ENCODE measurements around the gene MYT1.
"Not testable (repeated sequence)": the region's sequence is repeated elsewhere in the genome, so short reads cannot be mapped to it uniquely, and the experiment has no call there.

GRCh38 chr20:64287264-64287590, 123.0 kb downstream of the MYT1 start:
- not testable (repeated sequence) for TF ChIP-seq POLR2A (IDR thresholded peaks at IDR 0.05; ENCODE audit: insufficient read depth in 1 of 2, low read depth in 2 of 2, low read length in 2 of 2); POLR2G (IDR thresholded peaks at IDR 0.05; ENCODE audit: low read depth, low read length); MTA1 (CRISPR knock-in tag; IDR thresholded peaks at IDR 0.05; ENCODE audit: borderline replicate concordance); CBX5 (CRISPR knock-in tag; IDR thresholded peaks at IDR 0.05; ENCODE audit: borderline replicate concordance); KDM5B (CRISPR knock-in tag; IDR thresholded peaks at IDR 0.05; ENCODE audit: borderline replicate concordance); POLR2AphosphoS5 (IDR thresholded peaks at IDR 0.05; ENCODE audit: low read depth, low read length); ZBTB20 (CRISPR knock-in tag; IDR thresholded peaks at IDR 0.05; ENCODE audit: borderline replicate concordance, low read depth); EHMT2 (IDR thresholded peaks at IDR 0.05; ENCODE audit: borderline replicate concordance, low read depth, low read length); RXRB (CRISPR knock-in tag; IDR thresholded peaks at IDR 0.05; ENCODE audit: borderline replicate concordance); FLYWCH1 (CRISPR knock-in tag; IDR thresholded peaks at IDR 0.05); ZSCAN20 (CRISPR knock-in tag; IDR thresholded peaks at IDR 0.05; ENCODE audit: borderline replicate concordance); MYC (CRISPR knock-in tag; IDR thresholded peaks at IDR 0.05; ENCODE audit: borderline replicate concordance)
- TF ChIP-seq, protein P1, sequence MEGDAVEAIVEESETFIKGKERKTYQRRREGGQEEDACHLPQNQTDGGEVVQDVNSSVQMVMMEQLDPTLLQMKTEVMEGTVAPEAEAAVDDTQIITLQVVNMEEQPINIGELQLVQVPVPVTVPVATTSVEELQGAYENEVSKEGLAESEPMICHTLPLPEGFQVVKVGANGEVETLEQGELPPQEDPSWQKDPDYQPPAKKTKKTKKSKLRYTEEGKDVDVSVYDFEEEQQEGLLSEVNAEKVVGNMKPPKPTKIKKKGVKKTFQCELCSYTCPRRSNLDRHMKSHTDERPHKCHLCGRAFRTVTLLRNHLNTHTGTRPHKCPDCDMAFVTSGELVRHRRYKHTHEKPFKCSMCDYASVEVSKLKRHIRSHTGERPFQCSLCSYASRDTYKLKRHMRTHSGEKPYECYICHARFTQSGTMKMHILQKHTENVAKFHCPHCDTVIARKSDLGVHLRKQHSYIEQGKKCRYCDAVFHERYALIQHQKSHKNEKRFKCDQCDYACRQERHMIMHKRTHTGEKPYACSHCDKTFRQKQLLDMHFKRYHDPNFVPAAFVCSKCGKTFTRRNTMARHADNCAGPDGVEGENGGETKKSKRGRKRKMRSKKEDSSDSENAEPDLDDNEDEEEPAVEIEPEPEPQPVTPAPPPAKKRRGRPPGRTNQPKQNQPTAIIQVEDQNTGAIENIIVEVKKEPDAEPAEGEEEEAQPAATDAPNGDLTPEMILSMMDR (CRISPR knock-in tag; IDR thresholded peaks at IDR 0.05), result not testable (repeated sequence)
- TF ChIP-seq, protein P2, sequence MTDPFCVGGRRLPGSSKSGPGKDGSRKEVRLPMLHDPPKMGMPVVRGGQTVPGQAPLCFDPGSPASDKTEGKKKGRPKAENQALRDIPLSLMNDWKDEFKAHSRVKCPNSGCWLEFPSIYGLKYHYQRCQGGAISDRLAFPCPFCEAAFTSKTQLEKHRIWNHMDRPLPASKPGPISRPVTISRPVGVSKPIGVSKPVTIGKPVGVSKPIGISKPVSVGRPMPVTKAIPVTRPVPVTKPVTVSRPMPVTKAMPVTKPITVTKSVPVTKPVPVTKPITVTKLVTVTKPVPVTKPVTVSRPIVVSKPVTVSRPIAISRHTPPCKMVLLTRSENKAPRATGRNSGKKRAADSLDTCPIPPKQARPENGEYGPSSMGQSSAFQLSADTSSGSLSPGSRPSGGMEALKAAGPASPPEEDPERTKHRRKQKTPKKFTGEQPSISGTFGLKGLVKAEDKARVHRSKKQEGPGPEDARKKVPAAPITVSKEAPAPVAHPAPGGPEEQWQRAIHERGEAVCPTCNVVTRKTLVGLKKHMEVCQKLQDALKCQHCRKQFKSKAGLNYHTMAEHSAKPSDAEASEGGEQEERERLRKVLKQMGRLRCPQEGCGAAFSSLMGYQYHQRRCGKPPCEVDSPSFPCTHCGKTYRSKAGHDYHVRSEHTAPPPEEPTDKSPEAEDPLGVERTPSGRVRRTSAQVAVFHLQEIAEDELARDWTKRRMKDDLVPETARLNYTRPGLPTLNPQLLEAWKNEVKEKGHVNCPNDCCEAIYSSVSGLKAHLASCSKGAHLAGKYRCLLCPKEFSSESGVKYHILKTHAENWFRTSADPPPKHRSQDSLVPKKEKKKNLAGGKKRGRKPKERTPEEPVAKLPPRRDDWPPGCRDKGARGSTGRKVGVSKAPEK (CRISPR knock-in tag; IDR thresholded peaks at IDR 0.05; ENCODE audit: borderline replicate concordance), result not testable (repeated sequence)

Measured in HepG2 (cell line).